GM21723 (cell line): ENCODE measurements around the gene BANK1.

Source experiments
- ATAC-seq: cut with Tn5 transposase; IDR thresholded peaks from one replicate; pipeline ENCODE4 v1.9.1; 2021; ENCODE audit warnings: mild to moderate bottlenecking, moderate library complexity; ENCODE audit not compliant: unreplicated experiment

Gene BANK1

GRCh38 chr4:101813604-101814003 is 23.1 kb downstream of the BANK1 start:
- ATAC-seq, result no peak

GRCh38 chr4:101818362-101818761 is 27.8 kb downstream of the BANK1 start:
- ATAC-seq, result no peak

DNA sequence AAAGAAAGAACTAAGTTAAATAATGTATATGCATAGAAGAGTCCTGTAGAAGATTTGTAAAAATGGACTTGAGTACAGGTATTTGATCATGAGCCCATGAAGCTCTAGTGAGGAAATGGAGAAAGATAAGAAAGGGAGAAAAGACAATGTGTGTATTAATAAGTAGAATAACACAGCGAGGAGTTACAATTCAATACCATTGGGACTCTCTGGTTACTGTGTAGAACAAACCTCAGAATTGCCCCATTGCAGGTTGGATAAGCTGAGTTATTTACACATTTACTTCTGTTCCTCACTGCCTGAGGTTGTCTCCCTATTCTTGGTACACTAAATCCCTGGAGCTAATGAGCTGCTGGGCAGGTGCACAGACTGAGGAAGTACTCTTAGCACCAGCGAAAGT is 33.3 kb downstream of the BANK1 start:
- ATAC-seq, result no peak

- ATAC-seq, result no peak
Observed at GRCh38 chr4:101824500-101824899, 34.0 kb downstream of the BANK1 start.

DNA sequence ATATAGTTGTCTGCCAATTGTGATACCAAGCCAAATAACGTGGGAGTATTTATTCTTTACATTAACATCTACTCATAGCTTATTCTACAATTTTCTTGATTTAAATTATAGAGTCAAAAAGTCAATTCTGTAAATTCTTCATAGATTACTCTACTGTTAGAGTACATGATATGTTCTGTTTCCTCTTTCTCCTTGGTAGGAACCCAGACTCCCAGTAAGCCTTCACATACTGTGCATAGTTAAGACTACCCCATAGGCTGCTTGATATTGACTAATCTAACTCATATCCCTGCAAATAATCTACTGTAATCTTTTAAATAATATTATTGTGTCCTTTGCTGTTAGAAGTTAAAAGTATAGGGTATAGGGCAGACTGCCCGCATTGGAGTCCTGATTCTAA is 35.4 kb downstream of the BANK1 start:
- no peak for ATAC-seq

- ATAC-seq, result no peak
Observed at GRCh38 chr4:101831816-101832215, 41.3 kb downstream of the BANK1 start.

DNA sequence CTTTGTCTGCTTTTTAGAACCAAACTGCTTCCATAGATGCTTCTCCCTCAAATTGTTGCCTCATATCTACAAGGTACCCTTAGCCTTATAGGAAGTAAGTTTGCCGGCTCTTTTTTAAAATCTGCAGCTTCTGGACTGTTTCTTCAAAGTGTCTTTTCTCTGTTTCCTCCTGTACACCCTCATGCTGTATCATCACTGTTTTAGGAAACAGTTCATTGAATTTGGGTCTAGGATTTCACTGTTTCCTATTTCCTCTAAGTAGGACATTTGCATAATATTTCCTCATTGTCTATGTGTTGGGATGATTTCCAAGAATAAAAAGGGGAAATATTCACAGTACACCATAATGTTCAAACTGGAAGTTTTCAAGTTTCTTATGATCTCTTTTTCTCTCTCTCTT is 43.0 kb downstream of the BANK1 start:
- no peak for ATAC-seq

DNA sequence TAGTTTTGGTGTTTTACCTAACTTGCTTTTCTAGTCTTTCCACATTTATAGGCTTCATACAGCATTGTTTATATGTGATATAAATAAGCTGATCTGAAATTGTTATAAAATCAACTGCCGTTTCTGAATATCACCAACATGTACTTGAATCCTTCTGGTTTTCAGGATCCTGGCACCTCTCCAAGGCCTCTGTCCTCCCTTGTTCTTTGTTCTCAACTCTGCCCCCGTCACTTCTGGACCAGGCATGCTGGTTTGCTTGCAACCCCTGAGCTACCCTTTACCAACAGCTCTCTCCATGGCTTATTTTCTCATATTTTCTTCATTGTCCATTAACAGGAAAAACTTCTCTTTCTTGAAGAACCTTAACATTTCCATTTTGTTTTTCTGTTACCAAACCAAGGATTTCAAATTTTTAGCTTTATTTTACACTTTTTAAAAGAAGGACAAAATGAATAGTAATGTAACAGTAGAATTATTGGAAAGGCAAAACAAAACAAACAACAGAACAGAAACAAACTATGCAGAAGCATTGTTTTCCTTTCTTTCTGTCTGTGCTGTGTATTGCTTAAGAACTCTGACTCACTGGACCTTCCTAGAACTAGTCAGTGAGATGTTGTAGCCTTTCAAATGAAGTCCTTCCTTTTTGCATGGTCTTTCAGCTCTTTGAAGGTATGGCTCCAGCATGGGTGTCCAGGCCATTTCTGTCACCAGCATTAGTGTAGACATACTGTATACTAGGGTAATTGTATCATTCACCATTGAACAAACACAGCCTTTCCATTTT is 44.8 kb downstream of the BANK1 start:
- no peak for ATAC-seq

- ATAC-seq, result no peak
Observed at GRCh38 chr4:101843054-101843453, 52.5 kb downstream of the BANK1 start.

- ATAC-seq, result no peak
Observed at GRCh38 chr4:101846550-101846949, 56.0 kb downstream of the BANK1 start.

GRCh38 chr4:101850698-101851097 is 60.2 kb downstream of the BANK1 start:
- no peak for ATAC-seq

- peak; percentile 39 for ATAC-seq
Observed at GRCh38 chr4:101851672-101852071, 61.1 kb downstream of the BANK1 start.

- ATAC-seq, result peak; percentile 76
Observed at GRCh38 chr4:101853028-101853427, 62.5 kb downstream of the BANK1 start.

DNA sequence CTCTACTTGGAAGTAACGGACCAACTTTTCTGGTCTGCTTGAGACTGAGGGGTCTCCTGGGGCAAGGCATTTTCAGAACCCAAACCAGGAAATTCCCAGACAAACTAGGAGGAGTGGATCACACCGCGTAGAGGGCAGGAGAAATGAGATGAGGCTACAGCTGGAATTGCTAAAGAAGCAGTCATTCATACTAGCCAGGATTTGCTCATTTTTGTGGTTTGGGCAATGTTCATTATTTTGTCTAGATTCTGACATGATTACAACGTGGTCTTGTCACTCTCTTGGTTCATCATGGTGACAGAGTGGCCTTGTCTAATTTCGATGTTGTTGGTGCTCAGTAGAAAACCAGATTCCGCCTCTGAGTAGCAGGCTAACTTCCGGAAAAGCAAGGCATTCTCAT is 63.2 kb downstream of the BANK1 start:
- no peak for ATAC-seq

DNA sequence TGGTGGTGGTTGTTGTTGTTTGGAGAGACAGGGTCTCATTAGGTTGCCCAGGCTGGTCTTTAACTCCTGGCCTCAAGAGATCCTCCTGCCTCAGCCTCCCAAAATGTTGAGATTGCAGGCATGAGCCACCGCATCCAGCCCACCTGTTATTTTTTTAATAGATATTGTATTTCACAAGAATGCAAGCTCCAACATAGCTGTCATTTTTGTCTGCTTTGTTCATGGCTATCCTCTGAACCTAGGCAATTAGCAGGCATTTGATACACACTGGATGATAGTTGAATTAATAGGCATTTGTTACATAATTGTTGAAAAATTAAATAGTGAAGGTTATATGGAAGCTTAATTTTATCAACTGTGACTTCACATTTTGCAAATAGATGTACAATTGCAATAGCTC is 64.7 kb downstream of the BANK1 start:
- ATAC-seq, result no peak

DNA sequence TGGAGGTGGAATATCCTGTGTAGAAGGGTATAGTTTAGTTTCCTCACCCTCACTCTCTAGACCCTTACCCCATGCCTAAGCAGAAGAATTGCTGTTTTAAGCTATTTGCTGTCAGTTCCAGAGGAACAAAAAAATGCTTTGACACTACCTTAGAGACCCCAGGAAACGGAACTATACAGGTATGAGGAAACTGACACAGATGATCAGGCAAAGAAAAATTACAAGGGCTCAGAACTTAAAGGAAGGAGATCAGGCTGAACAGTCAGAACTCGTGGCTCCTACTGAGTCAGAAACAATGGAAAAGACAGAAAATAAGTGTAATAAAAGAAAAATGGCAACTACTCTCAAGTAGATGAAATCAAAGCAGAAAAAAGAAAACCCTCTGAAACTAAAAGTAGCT is 65.6 kb downstream of the BANK1 start:
- ATAC-seq, result no peak

- ATAC-seq, result no peak
Observed at GRCh38 chr4:101857176-101857575, 66.6 kb downstream of the BANK1 start.

DNA sequence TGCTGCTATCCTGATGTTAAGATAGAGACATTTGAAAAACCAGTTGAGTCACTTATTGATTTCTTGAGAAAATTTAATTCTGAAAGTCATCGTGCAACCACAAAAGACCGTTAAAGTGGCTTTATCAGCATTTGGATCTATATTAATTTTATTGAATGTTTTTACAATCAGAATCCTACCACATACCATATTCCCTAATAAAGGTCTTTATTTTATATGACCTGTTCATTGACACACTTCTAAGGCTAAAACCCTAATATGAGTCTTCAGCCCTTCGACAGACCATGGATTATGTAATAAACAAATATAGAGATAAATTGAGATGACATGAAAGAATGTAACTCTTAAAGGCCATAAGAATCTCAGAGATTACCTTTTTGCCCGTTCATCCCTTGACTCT is 68.1 kb downstream of the BANK1 start:
- ATAC-seq, result no peak

DNA sequence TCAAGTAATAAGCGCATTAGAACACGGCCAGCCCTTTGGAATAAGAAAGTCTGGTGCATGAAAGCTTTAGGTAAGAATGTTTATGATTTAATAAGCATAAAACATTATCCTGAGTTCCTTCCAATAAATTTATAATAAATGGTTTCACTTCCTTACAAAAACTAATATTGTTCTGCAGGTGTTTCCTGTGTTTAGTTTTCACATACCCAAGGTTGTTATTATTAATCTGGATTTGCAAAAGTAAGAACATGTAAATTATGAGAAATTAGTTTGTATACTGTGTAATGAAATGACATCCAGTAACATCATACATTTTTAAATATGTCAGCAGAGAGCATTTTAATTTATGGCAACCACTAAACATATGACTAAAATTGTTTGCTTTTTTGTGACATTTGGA is 72.1 kb downstream of the BANK1 start:
- ATAC-seq, result no peak

DNA sequence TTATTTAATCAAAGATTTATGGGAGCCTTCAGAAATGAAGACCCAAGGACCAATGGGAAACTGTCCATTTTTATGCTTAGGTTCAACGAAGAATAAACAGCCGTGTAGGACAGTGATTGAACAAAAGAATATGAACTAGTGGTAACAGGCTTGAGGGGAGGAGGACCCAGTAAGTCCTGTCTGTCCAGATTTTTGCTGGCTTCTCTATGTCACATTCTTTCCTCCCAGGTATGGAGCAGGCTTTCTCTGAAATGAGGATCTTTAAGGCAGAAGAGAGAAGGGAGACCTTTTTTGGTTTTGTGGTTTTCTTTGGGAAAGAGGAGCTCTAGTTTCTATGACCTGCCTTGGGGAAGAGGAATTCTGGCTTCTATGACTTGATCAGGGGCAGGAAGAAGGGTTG is 74.1 kb downstream of the BANK1 start:
- no peak for ATAC-seq

DNA sequence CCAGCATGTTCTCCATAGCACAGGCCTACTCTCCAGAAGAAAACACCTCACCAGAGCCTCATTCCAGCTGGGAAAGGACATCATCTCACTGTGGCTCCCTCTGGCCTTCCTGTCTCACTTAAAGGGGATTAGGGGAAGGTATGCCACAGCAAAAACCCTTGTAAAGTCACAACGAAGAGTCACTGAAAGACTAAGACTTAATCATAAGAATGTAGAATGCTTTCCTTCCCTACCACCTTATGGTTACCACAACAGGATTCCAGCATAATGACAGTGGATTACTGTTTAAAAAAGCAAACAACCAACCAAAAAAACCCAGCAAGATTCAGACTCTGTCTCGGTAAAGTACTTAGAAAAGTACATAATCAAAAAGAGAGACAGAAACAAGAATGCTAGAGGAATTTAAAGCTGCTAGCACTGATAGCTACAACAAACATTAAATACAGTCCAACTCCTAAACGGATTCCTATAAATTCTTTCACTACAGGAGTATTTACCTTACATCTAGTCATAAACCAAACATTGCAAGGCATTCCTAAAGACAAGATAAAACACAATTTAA is 75.1 kb downstream of the BANK1 start:
- ATAC-seq, result no peak

- ATAC-seq, result no peak
Observed at GRCh38 chr4:101870874-101871273, 80.3 kb downstream of the BANK1 start.
